ENCODE results near the gene S100A1. TPM values are rescaled to one million over a fixed set of nuclear protein-coding genes. Genes with fewer than 3 reads are reported as not detected.
A peak's percentile ranks its signal among the peaks of the same experiment; 100 is the strongest.

The S100A1 gene
- total and polyA plus RNA-seq, 2 of the 13 experiments (the other 11 are each of a cell fraction or from before 2014, with no cell fraction given), result 120 to 251 TPM

DNA sequence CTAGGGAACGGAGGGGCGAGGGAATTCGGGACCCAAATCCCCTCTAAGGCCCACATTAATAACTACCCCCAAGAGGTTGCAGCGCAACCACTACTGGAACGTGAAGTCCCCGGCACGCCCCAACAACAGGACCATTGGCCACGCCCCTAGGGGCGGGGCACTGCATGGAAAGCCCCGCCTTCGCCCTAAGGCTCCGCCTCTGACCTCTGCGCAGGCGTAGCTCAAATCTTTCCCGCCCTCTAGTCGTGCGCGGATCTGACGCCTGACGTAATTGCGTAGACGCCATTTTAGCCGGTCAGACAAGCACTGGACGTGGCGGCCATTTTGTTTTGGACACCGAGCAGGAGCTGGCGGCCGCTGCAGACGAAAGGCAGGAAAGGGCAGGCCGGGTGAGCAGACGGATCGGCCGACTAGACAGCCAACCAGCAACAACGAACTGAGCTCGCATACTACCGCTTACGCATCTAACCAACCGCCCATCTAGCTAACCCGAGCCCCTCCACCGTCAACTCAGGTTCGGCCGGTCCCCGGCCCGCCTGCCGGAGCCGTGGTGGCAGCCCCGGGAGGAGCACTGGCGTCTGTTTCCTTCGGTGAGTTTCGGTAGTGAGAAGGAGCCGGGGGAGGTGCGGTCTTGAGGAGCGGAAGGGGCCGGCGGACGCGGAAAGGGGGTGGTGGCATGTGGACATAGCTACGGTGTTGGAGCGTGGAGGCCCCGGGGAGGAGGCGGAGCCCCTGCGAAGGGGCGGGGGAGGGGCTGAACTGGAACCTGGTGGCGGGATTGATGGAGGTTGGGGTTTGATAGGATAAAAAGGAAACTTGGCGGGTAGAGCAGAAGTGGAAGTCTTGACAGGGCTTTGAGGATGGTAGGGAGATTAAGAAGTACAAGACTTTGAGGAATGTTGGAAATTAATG is 5.8 kb downstream of the S100A1 start, which contains the start of gene CHTOP (continued):
- TF ChIP-seq, protein P1, sequence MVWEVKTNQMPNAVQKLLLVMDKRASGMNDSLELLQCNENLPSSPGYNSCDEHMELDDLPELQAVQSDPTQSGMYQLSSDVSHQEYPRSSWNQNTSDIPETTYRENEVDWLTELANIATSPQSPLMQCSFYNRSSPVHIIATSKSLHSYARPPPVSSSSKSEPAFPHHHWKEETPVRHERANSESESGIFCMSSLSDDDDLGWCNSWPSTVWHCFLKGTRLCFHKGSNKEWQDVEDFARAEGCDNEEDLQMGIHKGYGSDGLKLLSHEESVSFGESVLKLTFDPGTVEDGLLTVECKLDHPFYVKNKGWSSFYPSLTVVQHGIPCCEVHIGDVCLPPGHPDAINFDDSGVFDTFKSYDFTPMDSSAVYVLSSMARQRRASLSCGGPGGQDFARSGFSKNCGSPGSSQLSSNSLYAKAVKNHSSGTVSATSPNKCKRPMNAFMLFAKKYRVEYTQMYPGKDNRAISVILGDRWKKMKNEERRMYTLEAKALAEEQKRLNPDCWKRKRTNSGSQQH (CRISPR knock-in tag; IDR thresholded peaks at IDR 0.05; ENCODE audit: low read depth), result no peak; the same call in 1 of the 2 replicates
- no peak for TF ChIP-seq ONECUT2 (CRISPR knock-in tag; IDR thresholded peaks at IDR 0.05)
- TF ChIP-seq, protein P2, sequence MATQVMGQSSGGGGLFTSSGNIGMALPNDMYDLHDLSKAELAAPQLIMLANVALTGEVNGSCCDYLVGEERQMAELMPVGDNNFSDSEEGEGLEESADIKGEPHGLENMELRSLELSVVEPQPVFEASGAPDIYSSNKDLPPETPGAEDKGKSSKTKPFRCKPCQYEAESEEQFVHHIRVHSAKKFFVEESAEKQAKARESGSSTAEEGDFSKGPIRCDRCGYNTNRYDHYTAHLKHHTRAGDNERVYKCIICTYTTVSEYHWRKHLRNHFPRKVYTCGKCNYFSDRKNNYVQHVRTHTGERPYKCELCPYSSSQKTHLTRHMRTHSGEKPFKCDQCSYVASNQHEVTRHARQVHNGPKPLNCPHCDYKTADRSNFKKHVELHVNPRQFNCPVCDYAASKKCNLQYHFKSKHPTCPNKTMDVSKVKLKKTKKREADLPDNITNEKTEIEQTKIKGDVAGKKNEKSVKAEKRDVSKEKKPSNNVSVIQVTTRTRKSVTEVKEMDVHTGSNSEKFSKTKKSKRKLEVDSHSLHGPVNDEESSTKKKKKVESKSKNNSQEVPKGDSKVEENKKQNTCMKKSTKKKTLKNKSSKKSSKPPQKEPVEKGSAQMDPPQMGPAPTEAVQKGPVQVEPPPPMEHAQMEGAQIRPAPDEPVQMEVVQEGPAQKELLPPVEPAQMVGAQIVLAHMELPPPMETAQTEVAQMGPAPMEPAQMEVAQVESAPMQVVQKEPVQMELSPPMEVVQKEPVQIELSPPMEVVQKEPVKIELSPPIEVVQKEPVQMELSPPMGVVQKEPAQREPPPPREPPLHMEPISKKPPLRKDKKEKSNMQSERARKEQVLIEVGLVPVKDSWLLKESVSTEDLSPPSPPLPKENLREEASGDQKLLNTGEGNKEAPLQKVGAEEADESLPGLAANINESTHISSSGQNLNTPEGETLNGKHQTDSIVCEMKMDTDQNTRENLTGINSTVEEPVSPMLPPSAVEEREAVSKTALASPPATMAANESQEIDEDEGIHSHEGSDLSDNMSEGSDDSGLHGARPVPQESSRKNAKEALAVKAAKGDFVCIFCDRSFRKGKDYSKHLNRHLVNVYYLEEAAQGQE (IDR thresholded peaks at IDR 0.05; ENCODE audit: borderline replicate concordance in 1 of 2, low read depth in 1 of 2, low read length in 2 of 2), result peak in 1 of 2 experiments; percentile 12; a peak in 1 of 4 replicates
- no peak; the same call in 1 of the 2 replicates for TF ChIP-seq ZNF768 (CRISPR knock-in tag; IDR thresholded peaks at IDR 0.05)
- TF ChIP-seq ZNF816 (CRISPR knock-in tag; IDR thresholded peaks at IDR 0.05; ENCODE audit: borderline replicate concordance), result peak; percentile 66; the same call in 1 of the 2 replicates
- peak; percentile 75 for TF ChIP-seq HIVEP1 (CRISPR knock-in tag; IDR thresholded peaks at IDR 0.05)
- peak; percentile 86 for TF ChIP-seq ATF1 (CRISPR knock-in tag; IDR thresholded peaks at IDR 0.05)
- TF ChIP-seq, protein P3, sequence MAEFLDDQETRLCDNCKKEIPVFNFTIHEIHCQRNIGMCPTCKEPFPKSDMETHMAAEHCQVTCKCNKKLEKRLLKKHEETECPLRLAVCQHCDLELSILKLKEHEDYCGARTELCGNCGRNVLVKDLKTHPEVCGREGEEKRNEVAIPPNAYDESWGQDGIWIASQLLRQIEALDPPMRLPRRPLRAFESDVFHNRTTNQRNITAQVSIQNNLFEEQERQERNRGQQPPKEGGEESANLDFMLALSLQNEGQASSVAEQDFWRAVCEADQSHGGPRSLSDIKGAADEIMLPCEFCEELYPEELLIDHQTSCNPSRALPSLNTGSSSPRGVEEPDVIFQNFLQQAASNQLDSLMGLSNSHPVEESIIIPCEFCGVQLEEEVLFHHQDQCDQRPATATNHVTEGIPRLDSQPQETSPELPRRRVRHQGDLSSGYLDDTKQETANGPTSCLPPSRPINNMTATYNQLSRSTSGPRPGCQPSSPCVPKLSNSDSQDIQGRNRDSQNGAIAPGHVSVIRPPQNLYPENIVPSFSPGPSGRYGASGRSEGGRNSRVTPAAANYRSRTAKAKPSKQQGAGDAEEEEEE (CRISPR knock-in tag; IDR thresholded peaks at IDR 0.05; ENCODE audit: borderline replicate concordance), result no peak
- TF ChIP-seq, protein P4, sequence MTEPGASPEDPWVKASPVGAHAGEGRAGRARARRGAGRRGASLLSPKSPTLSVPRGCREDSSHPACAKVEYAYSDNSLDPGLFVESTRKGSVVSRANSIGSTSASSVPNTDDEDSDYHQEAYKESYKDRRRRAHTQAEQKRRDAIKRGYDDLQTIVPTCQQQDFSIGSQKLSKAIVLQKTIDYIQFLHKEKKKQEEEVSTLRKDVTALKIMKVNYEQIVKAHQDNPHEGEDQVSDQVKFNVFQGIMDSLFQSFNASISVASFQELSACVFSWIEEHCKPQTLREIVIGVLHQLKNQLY (CRISPR knock-in tag; IDR thresholded peaks at IDR 0.05), result peak; percentile 26; the same call in 1 of the 2 replicates
- TF ChIP-seq HOXA9 (CRISPR knock-in tag; IDR thresholded peaks at IDR 0.05; ENCODE audit: borderline replicate concordance), result no peak
- peak; percentile 88 for TF ChIP-seq ZNF547 (CRISPR knock-in tag; IDR thresholded peaks at IDR 0.05)
